HG02852 (cell line): ENCODE data around the gene CD53.

Source experiments
- ATAC-seq: cut with Tn5 transposase; IDR thresholded peaks from one replicate; pipeline ENCODE4 v1.9.1; 2021; ENCODE audit warnings: mild to moderate bottlenecking, moderate library complexity; ENCODE audit not compliant: unreplicated experiment

The CD53 gene

DNA sequence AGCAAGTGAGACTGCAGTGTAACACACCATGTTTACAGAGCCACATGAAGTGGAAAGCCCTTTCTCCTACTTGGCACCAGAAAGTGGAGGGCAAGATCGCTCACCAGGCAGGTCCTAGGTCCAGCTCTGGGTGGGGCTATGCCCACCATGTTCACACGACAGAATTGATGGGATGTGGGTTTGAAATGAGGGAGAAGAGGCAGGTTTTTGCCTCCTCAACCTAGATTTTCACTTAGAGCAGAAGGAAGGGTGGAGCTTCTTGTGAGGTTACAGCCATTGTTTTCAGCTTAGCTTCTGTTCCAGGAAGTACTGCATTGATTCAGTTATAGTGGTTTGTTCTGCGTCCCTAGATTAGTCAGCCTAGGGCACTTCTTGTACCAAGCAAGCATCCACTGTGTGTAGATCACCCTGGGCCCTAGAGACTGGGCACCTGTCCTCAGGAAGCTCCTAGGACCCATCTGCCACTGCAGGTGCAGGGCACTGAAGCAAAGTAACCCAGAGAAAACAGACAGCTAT lies 2.3 kb downstream of the CD53 start:
- ATAC-seq = peak; percentile 54

DNA sequence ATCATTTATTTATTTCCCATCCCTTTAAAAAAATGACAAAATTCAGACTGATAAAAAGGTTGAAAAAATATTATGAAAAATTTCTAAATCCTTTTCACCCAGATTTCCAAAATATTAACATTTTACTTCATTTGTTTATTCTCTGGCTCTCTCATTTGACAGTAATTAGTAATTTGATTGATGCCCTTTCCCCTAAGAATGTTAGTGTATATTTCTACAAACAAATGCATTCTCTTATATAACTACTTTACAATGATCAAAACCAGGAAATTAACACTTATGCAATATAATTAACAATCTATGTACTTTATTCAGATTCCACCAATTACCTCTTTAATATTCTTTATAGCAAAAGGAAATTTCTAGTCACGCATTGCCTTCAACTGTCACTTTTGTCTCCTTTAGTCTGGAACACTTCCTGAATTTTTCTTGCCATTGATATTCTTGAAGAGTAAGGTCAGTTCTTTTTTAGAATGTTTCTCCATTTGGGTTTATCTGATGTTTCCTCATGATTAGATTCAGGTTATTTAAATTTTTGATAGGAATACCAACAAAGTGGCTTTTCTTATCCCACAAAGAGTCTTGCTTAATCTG lies 3.9 kb downstream of the CD53 start:
- no peak for ATAC-seq

DNA sequence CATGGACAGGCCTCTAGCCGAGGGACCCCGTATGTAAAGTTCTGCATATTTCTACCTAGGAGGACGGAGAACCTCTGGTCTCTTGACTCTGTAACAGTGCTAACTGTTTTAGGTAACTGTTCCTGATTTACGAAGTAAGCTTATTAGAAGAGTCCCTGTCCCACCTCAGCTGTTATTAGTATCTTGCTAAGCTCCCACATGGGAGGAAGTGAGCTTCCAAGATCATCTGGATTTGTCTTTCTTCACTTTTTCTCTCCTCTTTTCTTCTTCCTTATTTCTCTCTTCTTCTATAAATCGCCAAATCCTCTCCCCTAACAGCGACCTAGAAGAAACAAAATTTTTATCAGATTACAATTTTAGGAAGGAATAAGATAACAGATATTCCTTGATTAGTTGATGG lies 4.4 kb downstream of the CD53 start:
- ATAC-seq = no peak

DNA sequence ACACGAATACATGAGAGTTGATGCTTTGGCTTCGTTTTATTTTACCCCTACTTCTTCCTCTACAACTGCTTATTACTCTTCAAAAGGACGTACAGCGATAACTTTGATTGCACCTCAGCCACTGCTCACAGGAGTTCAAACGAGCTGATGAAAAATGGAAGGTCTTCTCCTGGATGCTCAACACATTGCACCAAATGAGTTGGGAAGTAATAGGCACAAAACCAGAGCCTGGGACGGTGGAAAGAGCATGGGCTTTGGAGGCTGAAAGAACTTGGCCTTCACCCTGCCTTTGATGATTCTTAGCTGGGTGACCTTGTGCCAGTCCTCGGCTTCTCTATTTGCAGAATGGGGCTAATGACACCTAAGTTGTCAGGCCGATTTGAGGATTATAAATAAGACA lies 4.8 kb downstream of the CD53 start:
- no peak for ATAC-seq

DNA sequence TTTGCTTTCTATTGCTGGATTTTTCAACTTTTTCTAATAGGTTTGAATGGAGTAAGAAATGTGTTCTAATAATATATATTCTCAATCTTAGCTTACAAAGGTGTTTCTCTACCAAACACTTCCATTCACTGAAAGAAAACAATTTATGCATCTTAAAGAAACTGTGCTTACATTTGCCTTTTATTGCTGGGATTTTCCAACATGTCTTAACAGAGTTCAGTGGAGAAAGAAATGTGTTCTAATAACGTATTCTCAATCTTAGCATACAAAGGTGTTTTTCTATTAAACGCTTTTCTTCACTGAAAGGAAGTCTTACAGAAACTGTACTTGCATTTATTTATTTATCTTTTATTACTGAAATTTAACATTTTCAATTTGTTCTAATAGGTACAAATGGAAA lies 5.6 kb downstream of the CD53 start:
- no peak for ATAC-seq

DNA sequence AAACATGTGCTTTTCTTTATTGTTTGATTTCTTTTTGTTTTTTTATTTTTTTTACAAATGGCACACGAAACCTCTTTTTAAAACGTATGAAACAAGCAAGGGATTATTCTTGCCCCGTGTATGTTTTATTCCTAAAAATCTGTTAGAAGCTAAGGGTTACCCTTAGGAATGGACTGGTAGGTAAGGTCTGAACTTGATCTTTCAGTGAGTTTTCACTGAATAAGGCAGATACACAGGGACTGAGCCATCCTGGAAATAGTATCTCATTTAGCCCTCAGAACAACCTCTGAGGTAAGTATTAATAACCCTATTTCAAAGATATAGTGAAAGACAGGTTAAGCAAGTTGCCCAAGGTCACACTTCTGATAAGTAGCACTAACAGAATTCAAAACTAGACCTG lies 6.0 kb downstream of the CD53 start:
- no peak for ATAC-seq

GRCh38 chr1:110879758-110880606 lies 7.0 kb downstream of the CD53 start:
- ATAC-seq = peak; percentile 66

- no peak for ATAC-seq
Measured at GRCh38 chr1:110880708-110881374, 7.9 kb downstream of the CD53 start.

DNA sequence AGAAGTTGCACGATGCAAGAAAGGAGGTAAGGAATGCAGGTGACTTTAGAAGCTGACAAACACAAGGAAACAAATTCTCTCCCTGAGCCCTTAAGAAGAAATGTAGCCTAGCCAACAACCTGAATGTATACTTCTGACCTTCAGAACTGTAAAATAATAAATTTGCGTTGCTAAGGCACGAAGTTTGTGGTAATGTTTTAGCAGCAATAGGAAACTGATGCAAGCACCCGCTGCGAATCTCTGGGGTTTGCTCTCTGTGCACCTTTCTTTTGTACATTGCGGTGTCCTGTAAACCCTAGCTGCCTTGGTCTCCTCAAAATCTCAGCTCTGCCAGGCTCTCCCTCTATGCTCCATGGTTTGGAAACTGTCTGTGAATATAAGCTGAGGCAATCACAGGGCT lies 15.1 kb downstream of the CD53 start:
- ATAC-seq = no peak

DNA sequence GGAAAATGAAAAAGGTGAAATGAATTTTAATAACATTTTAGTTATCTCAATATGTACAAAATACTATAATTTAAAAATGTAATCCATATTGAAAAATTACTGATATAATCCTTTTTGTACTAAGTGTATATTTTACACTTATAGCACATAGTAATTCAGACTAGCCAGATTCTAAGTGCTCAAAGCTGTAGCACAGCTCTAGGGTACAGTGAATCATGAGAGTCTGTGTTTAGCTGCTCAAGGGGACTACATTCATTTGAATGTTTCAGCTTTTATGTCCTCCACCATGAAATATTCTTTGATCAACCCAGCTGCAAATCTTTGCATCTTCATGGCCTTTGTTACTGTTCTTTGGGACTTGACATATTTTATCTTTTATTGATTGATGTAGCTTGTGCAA lies 15.7 kb downstream of the CD53 start:
- no peak for ATAC-seq

- no peak for ATAC-seq
Measured at GRCh38 chr1:110890474-110891196, 17.7 kb downstream of the CD53 start.

DNA sequence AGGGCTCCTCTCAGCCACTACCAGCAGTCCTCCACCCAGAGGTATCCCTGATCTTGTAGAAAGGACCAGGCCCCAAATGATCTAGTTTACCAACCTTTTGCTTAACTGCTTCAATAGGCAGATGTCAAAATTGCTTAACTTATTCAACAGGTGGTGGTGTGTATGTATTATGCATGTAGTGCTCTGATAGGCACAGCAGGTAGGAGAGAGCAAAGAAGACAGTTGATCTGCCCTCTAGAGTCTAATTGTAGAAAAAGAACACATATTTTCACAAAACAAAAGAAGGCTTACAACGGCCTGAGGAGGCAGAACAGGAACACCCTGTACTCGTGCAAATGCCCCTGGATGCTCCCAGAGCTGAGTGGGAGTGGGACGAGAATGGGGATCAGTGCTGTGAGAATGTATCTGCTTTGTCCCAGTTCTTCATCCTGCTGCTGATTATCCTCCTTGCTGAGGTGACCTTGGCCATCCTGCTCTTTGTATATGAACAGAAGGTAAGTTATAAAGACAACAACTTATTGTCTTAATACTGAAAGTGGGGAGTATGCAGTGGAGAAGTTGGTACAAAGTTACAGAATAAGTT lies 21.1 kb downstream of the CD53 start:
- no peak for ATAC-seq

DNA sequence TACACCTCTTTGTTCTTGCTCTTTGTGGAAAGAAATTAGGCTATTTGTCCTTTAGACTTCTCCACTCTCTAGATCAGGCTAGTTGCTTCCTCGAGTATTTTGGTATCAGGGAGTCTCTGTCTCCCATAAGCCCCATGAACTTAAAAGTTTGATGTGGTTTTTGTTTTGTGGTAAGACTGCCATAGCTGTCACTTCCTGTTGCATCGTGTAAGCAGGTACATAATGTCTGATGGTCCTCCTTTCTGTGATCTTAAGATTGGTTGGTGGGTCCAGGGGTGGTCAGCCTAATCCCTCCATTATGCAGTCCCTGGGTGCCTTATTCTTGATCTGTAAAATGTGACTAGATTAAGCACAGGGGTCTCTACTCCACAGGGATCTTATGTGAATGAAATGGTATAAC lies 23.1 kb downstream of the CD53 start:
- no peak for ATAC-seq

- ATAC-seq = no peak
Measured at GRCh38 chr1:110897681-110898080, 24.7 kb downstream of the CD53 start.

- no peak for ATAC-seq
Measured at GRCh38 chr1:110898734-110899457, 25.9 kb downstream of the CD53 start.

GRCh38 chr1:110899458-110899843 lies 26.5 kb downstream of the CD53 start:
- no peak for ATAC-seq

DNA sequence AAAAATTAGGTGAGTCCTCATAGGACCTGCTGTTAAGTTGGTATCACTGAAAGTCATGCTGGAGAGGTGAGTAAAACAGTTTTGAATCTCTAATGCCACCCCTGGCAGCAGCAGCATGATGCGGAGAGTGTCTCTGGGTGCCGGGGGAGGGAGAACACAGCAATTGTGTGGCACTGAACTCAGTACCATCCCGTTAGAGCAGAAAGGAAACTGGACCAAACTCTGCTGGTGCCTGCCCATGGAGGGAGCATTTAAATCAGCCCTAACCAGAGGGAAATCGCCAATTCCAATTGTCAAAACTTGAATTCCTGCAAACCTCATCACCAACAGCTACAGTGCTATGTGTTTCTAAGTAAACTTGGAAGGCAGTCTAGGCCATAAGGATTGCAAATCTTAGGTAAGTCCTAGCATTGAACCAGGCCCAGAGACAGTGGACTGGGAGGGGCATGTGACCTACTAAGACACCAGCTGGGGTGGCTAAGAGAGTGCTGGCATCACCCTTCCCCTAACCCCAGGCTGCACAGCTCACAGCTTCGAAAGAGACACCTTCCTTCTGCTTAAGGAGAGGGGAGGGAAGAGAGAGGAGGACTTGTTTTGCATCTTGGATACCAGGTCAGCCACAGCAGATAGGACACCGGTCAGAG lies 30.0 kb downstream of the CD53 start:
- ATAC-seq = no peak

DNA sequence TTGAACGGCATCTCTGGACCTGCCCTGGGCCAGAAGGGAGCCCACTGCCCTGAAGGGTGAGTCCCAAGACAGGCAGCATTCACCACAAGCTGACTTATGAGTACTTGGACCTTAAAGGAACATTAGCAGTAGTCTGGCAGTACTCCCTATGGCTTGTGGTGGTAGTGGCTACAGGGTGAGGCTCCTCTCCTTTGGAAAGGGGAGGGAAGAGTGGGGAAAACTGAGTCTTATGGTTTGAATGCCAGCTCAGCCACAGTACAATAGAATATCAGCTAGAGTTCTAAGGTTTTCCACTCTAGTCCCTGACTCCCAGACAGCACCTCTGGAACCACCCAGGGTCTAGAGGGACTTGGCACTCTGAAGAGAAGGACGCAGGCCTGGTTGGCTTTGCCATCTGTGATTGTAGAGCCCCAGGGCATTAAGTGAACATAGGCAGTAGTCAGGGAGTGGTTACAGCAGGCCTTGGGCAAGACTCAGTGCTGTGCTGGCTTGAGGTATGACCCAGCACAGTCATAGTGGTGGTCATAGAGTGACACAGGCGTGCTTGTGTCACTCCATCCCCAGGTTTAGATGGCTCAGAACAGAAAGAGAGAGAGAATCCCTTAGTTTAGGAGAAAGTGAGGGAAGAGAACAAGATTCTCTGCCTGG lies 31.0 kb downstream of the CD53 start:
- ATAC-seq = no peak

DNA sequence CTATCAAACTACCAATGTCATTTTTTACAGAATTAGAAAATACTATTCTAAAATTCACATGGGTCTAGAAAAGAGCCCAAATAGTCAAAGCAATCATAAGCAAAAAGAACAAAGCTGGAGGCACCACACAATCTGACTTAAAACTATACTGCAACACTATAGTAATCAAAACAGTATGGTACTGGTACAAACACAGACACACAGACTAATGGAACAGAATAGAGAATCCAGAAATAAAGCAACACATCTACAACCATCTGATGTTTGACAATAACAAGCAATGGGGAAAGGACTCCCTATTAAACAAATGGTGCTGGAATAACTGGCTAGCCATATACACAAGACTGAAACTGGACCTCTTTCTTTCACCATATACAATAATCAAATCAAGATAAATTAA lies 39.8 kb downstream of the CD53 start:
- no peak for ATAC-seq
